Loucy (cell line): ENCODE data around the gene ZNF43.
"Not testable (repeated sequence)": the region's sequence is repeated elsewhere in the genome, so short reads cannot be mapped to it uniquely, and the experiment has no call there.

Experiments used
- CTCF ChIP-seq: fragments of 200-600 bp; sonication (generic); conservative IDR thresholded peaks from 2 replicates; pipeline ENCODE4 v1.5.1; 2014; ENCODE audit warnings: mild to moderate bottlenecking, antibody characterized with exemption, low read length
- EZH2phosphoT487 ChIP-seq: fragments of 200-600 bp; IDR thresholded peaks from 2 replicates; pipeline ENCODE4 v1.6.1; 2018; ENCODE audit warnings: antibody characterized with exemption, mild to moderate bottlenecking, moderate library complexity, borderline replicate concordance

- not testable (repeated sequence) for TF ChIP-seq CTCF, EZH2phosphoT487
Observed at GRCh38 chr19:21885516-21885915, 49.5 kb upstream of the ZNF43 start.
